Hematopoietic multipotent progenitor cell treated with erythropoietin and hydrocortisone succinate and interleukin-3 and kit ligand, for 6 days (in vitro differentiated cells): Measurements from ENCODE around the gene EPB41L4B.
"Not testable (repeated sequence)": the region's sequence is repeated elsewhere in the genome, so short reads cannot be mapped to it uniquely, and the experiment has no call there.

Experiments
- DNase-seq: peaks from one replicate; pipeline ENCODE4 v3.0.0-alpha.2; 2015

The EPB41L4B gene

DNA sequence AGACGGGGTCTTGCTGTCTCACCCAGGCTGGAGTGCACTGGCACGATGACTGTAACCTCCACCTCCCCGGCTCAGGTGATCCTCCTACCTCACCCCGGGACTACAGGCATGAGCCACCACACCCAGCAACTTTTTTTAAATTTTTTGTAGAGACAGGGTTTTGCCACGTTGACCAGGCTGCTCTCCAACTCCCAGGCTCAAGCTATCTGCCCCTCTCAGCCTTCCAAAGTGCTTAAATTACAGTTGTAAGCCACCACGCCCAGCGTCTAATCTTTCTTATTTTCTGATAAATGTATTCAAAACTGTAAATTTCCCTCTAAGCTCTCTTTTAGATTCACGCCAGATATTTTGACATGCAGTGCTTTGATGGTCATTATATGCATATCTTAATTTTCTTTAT is 164.2 kb downstream of the EPB41L4B start:
- DNase-seq: peak; percentile 95

DNA sequence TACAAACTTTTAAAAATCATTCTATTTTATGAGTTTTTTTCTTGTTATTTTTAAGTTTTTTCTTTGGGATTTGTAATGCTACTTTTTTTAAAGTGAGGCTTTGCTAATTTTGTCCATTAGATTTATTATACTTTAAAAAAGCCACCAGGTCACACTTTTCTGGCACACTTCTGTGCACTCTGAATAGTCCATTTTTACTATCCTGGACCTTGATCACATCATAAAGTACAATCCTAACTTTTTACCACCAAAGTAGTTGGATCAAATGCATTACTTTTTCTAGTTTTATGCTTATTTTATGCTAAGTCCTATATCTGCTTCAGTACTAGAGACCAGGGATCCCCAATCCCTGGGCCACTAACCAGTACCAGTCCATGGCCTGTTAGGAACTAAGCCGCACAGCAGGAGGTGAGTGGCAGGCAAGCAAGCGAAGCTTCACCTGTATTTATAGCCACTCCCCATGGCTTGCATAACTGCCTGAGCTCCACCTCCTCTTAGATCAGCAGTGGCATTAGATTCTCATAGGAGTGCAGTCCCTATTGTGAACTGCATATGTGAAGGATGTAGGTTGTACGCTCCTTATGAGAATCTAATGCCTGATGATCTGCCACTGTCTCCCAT is 169.8 kb downstream of the EPB41L4B start:
- no peak for DNase-seq

DNA sequence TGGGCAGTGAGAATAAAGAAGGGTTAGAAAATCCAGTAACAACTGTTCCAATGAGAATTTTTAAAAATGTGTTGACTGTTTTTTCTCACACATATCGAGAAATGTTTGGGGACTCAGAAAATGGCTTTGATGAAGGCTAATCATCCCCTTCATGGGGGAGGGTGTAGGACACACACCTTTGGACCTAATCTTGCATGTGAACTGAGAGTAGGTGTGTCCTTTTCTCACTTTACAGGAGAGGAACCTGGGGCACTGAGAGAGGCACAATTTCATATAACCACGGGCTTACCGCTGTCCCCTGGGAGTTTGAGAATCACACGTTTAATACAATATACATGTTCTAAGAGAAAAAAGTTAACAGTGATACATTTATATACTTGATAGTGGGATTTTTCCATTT is 171.1 kb downstream of the EPB41L4B start:
- DNase-seq: no peak

DNA sequence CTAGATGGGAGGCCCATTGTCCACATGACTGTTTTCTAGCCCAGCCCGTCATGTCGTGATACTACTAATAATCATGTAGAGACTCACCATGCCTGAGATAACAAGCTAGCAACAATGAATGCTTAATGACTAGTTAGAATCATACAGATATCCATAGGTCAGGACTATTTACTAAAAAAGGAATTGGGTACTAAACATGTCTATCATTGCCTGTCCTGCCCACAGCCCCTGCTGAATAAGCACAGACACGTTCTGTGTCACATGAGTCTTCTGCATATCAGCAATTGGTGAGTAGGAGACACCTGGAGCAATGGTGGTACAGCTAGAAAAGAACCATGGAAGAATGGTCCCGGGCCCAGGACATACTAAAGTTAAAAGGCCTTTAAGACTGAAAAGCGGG is 171.8 kb downstream of the EPB41L4B start:
- no peak for DNase-seq

DNA sequence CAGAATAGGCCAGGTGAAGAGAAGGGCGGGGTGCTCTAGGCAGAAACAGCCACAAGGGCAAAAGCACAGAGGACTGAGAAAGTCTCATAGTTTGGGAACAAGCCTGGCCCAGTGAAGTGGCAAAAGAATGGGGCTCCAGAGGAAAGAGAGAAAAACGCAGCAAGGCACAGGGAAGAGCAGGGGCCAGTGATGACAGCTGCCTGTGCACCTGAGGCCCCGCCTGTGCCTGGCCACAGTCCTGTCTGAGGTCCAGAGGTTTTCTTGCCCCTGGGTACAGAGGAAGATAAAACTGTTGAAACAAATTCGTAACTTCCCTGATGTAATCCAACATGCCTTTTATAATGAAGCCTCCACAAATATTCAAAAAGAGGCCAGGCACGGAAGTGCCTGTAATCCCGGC is 175.8 kb downstream of the EPB41L4B start:
- no peak for DNase-seq

DNA sequence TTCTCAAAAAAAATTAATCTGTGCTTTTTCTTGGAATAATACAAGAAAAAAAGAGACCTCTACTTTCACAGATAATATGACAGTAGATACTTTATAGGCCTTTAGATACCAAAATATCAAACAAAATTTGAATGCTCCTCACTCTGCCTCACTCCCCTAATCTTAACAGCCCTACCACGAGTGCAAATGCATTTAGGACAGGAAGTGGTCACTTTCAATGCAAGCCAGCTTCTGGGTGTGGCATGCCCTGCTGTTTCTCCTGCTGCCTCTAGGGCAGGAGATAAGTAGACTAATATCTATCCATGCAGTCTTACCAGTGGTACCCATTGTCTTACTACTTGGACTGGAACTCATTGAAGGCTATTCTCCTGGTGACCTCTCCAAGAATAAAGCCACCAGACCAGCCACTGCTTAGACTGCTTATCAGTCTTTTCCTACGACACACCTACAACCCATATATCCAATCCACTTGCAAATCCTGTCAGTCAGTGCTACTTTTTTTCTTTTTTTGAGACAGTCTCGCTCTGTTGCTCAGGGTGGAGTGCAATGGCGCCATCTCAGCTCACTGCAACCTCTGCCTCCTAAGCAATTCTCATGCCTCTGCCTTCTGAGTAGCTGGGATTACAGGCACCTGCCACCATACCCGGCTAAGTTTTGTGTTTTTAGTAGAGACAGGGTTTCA is 176.8 kb downstream of the EPB41L4B start:
- DNase-seq: peak; percentile 95

DNA sequence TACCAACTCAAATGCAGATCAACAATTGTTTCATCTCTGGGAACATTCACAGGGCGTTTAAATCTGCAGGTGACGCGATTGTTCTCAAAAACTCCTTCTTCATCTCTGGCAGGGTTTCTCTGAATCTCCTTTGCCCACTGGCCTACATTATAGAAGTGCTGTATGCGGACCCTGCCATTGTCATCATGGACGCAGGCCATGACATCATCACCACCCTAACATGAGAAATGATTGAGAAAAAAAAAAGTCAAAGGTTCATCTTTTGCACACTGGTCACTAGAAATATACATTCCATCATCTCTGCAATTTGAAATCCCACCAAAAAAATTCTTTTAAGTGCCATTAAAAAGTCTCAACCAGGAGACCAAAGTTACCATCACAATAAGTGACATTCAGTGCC is 179.5 kb downstream of the EPB41L4B start:
- no peak for DNase-seq

DNA sequence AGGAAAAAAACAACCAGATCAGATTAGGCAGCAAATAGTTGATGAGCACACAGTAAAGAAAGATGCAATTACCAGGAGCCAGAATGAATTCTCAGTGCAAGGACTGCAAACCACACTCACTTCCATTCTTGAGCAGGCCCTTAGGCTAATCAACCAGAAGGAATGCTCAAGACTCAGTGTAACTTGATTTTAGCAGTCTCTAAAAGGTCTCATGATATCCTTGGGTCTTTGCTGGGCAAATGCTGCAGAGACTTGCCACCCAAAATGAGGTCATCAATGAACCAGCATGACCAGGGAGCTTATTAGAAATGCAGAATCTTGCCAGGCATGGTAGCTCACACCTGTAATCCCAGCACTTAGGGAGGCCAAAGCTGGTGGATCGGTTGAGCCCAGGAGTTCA is 181.0 kb downstream of the EPB41L4B start:
- DNase-seq: no peak

DNA sequence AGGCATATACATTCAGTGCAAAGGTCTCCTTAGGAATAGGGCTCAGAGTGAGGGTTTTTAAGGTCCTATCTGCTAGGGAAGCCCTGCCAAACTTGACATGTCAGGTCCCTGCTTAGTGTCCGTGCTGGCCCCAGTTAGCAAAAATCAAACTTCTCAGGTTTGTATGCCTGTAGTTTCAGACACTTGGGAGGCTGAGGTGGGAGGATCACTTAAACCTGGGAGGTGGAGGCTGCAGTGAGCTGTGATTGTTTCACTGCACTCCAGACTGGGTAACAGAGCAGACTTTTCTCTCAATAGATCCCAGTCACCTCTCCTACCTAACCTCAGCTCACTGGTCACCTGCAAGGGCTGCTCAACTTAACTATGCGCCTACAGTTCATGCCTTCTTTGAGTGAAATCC is 182.4 kb downstream of the EPB41L4B start:
- no peak for DNase-seq

DNA sequence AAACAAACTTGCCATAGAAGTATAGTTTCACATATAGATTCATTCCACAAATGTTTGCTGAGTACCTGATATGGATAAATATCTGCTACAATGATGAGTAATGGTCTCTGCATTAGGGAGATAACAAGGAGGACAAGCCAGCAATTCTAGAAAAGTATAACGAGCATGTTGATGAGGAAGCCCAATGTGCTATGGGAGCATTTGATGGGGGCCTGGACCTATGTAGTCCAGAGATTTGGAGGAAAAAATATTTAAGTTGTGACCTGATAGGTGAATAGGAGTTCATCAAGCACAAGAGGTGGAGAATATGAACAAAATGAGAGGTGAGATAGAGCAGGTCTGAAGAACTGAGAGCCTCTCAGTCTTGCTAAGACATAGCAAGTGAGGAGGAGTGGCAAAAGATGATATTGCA is 186.7 kb downstream of the EPB41L4B start:
- peak; percentile 92 for DNase-seq

DNA sequence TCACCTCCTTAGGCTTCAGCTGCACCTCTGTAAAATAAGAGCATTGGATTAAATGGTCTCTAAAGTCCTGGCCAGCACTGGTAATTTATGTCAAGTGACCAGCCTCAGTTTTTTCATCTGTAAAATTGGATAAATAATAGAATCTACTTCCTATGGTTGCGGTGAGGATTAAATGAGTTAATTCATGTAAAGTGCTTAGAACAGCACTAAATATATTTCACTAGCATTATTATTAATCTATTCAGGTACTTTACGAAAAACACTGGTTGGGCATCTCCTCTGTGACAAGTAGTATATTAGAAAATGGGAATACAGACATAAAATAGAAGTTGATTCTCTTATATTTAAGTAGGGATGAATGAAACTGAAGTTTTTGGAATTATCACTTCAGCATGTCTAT is 187.3 kb downstream of the EPB41L4B start:
- DNase-seq: no peak

DNA sequence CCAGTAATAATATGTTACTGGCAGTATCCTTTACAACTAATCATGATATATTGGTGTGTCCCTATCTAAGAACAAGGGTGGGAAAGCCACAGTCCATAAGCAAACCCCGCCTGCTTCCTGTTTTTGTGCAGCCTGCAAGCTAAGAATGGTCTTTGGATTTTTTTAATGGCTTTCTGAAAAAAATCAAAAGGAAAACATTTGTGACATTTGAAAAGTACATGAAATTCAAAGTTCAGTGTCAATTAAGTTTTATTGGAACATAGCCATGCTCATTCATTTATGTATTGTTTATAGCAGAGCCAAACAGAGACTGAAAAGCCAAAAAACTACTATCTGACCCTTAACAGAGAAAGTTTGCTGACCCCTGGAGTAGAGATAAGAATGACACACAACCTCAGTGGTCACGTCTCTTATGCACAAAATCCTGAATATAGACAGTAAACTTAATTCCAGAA is 188.3 kb downstream of the EPB41L4B start:
- DNase-seq: peak; percentile 82

DNA sequence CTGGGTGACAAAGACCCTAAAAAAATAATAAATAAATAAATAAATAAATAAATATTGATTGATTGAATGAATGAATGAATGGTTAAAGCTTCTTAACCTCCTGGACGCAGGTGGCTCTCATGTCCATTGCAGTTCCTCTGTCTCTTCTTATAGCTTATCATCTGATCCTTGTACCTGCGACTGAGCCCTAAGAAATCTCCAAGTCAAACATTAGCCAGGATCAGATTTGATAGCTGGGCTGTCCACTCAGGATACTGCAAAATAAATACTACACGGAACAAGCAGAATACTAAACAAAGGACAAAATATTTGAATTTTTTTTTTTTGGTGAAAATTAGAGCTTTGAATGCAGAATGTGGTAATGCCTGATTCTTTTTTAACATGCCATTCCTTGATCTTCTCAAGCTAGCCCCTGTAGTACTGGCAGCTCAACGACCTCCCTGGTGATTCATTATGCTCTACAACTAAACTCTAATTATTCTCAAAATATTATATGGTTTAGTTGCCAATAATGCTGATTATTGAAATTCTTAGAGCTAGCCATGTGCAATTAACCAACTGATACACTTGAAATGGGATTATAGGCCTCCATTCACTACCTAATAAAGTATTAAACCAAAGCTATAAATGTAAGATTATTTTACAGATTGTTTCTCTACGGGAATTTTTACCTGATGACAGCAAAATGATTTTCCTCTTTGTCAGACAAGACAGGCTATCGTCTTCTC is 191.2 kb downstream of the EPB41L4B start:
- DNase-seq: no peak

DNA sequence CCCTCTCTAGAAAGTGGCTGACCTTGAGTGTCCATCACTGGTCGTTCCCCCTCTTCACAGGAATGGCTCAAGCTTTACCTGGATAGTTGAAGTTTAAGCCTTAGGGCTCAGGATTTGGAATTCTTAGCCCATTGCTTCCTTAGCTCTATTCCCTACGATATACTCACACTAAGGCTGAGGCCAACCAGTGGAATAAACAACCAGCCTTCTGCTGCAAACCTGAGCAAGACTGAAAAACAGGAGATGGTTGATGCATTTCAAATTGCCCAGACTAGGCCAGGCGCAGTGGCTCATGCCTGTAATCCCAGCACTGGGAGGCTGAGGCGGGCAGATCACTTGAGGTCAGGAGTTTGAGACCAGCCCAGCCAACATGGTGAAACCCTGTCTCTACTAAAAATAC is 194.2 kb downstream of the EPB41L4B start:
- DNase-seq: not testable (repeated sequence)

DNA sequence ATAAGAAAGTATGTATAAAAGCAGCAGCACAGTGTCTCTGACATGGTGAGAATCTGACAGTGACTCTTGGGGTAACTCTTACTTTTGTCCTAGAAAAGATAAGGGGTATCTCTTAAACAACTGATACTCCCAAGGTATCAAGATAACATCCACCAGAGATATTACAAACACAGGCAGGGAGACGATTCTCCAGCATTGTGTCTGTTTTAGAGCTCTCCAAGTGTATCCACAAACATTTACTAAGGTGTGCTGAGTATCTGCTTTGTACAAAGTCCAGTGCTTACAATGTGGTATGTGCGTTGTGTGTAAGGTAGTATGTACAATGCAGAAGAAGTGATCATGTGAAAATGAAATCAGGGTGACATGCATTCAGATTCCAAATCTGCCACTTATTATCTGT is 196.7 kb downstream of the EPB41L4B start:
- DNase-seq: no peak

DNA sequence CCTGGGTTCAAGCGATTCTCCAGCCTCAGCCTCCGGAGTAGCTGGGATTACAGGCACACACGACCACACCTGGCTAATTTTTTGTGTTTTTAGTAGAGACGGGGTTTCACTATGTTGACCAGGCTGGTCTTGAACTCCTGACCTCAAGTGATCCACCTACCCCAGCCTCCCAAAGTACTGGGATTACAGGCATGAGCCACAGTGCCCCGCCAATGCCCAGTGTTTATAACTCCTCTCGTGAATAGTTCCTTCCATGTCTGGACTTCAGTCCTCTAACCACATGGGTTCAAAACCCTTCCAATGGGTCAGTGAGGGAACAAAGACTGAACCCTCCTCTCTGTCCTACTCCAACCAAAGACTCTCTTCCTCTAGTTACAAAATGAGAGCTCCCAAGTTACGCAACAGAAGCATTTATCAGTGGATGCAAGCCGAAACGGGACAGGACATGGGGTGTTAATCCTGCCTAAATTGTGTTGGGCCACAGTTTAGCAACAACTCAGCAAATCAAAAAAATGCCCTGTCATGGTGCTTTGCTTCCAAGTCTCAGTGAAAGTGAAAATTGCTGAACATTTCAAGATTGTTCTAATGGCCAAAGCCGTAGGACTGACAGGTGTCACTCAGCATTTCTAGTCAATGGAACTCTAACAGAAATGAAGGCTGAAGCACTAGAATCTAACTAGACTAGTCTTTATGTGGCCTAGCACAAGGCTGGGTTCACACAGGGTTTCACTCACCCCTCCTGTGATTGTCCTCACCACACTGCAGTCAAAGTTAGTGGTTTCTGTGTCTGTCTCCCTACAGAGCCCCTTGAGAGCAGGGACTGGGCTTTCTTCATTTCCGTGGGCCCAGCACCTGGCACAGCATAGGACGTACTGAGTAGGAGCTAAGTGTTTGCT is 197.9 kb downstream of the EPB41L4B start:
- peak; percentile 72 for DNase-seq
